ENCODE data around the gene CAMK2A.

DNA sequence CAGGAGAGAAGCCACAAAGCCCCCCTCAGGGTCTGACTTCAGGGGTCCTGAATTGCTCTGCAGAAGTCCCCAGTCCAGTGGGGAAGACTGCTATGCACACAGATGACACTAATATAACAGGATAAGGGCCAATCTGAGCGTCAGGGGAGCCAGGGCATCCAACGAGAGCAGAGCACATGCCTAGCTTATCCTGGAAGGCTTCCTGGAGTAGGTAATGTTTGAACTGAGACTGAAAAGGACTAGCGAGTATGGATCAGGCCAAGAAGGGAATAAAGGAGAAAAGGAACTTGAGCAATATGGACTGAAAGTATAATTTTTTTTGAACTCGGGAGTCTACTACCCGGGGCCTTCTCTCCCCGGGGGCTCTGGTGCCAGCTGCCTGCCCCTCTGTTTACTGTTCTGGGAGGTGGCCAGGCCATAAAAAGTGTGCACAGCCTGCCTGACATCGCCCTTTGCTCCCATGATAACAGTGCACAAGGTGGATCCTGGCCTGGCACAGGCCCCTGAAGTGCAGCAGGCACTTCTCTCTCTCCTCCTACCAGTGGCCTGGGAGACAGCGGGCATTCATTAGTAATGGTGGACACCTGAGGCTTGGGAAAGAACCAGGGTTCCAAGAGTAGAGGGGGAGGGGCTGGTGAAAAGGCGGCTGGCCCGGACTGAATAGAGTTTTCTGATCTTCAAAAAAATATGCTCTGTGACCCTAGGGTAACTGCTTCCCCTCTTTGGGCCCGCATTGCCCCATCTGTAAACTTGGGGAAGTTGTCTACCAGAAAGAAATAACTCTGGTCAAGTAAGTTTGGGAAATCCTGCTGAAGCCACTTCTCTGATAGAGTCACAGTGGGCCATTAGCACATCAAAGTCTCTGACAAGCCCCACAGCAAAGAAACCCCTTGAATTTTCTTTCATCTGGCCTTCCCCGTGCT, 104.3 kb downstream of the CAMK2A start:
- TF ChIP-seq CTCF (IDR thresholded peaks at IDR 0.05 in 4 of 5, conservative IDR thresholded peaks at IDR 0.05 in 1 of 5) (no peak), POLR2A (IDR thresholded peaks at IDR 0.05) (no peak)

Measured in gastrocnemius medialis (tissue), 4 donors.